Astrocyte of the cerebellum (primary cell): ENCODE results near the gene STX3.

Source experiments
- DNase-seq: peaks from one replicate; pipeline ENCODE4 v3.0.0-alpha.2; 2011; ENCODE audit warnings: low read depth
- H3K4me3 ChIP-seq: 2 replicates; pipeline ENCODE4 v1.5.1; 2011; ENCODE audit warnings: mild to moderate bottlenecking, low read depth, low read length, moderate library complexity
- CTCF ChIP-seq: IDR thresholded peaks from 2 replicates; pipeline ENCODE4 v1.5.1; 2012; ENCODE audit warnings: low read length, low read depth, moderate library complexity, mild to moderate bottlenecking; ENCODE audit errors: missing control alignments
- in situ Hi-C: cut with HindIII; loops from 2 replicates; pipeline ENCODE4 v1.10.0; 2017; ENCODE audit warnings: low sequenced_read_pairs

The STX3 gene

GRCh38 chr11:59756845-59757244, 1.7 kb downstream of the STX3 start:
- no peak overlapping the region for H3K4me3 ChIP-seq
- no peak for DNase-seq
- in situ Hi-C loops, result no loop called here
- no peak for TF ChIP-seq CTCF

GRCh38 chr11:59758401-59759037, 3.3 kb downstream of the STX3 start:
- in situ Hi-C loops, result no loop called here
- no peak for TF ChIP-seq CTCF
- no peak overlapping the region for H3K4me3 ChIP-seq
- no peak for DNase-seq

GRCh38 chr11:59759900-59760299, 4.7 kb downstream of the STX3 start:
- TF ChIP-seq CTCF, result no peak
- no peak overlapping the region for H3K4me3 ChIP-seq
- DNase-seq, result no peak
- in situ Hi-C loops, result no loop called here

- H3K4me3 ChIP-seq, result no peak overlapping the region
- TF ChIP-seq CTCF, result no peak
- DNase-seq, result no peak
- in situ Hi-C loops, result no loop called here
Observed at GRCh38 chr11:59760771-59761170, 5.6 kb downstream of the STX3 start.

GRCh38 chr11:59761993-59762392, 6.8 kb downstream of the STX3 start:
- no peak for TF ChIP-seq CTCF
- no peak for DNase-seq
- in situ Hi-C loops, result no loop called here
- no peak overlapping the region for H3K4me3 ChIP-seq

- in situ Hi-C loops, result no loop called here
- no peak overlapping the region for H3K4me3 ChIP-seq
- no peak for DNase-seq
- TF ChIP-seq CTCF, result no peak
Observed at GRCh38 chr11:59765068-59765735, 10.0 kb downstream of the STX3 start.
